ENCODE results near the gene LGR4. TPM values are rescaled to one million over a fixed set of nuclear protein-coding genes. Genes with fewer than 3 reads are reported as not detected.
A peak's percentile ranks its signal among the peaks of the same experiment; 100 is the strongest.

Gene LGR4
- total RNA-seq, 1 donor from 2014 or later: 13.0 TPM

DNA sequence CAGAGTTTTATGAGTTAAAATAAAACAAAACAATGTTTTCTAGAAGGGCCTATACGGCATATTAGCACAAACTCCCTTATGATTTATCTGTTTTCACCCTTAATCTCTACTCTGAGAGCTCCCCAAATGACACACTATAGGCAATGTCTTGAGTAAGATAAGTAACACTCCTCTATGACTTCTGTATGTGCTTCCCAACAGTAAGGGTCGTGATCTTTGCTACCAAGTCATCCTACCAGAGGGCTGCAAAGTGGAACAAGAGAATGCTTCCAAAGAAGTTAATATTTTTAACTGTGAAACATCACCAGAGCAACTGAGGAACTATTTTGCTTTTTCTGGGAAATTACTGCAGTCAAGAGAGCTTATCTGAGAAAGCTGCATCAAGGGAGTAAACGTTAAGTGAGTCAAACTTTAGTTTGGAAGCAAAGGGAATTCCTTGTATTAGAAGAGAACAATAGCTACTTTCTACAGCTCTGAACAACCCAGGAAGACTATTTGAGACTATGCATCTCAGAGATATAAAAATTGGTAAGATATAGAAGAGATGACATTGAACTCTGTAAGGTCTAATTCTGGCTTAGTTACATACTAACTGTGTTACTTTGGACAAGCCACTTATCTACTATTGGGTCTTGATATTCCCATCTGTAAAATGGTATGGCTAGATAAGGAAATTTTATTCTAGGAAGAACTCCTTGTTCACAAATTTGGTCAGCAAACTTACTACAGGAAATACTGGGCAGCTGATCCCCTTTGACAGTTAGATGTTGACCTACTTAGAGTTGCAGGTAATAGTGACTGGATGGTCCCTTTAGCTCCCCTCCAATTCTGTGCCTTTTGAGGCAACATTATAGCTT lies 65.9 kb downstream of the LGR4 start:
- H3K36me3 ChIP-seq: no peaks in the 10 kb centered on the region
- intact Hi-C loops (cut with micrococcal nuclease): no loop called here
- peaks cover 61% of the 10 kb centered on the region for H3K4me1 ChIP-seq
- TF ChIP-seq, protein P1, sequence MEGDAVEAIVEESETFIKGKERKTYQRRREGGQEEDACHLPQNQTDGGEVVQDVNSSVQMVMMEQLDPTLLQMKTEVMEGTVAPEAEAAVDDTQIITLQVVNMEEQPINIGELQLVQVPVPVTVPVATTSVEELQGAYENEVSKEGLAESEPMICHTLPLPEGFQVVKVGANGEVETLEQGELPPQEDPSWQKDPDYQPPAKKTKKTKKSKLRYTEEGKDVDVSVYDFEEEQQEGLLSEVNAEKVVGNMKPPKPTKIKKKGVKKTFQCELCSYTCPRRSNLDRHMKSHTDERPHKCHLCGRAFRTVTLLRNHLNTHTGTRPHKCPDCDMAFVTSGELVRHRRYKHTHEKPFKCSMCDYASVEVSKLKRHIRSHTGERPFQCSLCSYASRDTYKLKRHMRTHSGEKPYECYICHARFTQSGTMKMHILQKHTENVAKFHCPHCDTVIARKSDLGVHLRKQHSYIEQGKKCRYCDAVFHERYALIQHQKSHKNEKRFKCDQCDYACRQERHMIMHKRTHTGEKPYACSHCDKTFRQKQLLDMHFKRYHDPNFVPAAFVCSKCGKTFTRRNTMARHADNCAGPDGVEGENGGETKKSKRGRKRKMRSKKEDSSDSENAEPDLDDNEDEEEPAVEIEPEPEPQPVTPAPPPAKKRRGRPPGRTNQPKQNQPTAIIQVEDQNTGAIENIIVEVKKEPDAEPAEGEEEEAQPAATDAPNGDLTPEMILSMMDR (IDR thresholded peaks at IDR 0.05; ENCODE audit: borderline replicate concordance): no peak
- no peaks in the 10 kb centered on the region for H3K9me3 ChIP-seq (replicated peaks)
- DNase-seq: no peak
- no peak overlapping the region for H3K4me3 ChIP-seq
- H3K27me3 ChIP-seq (ENCODE audit: low read depth): no peaks in the 10 kb centered on the region
- peak overlapping the region; percentile 70 for H3K27ac ChIP-seq (replicated peaks)

DNA sequence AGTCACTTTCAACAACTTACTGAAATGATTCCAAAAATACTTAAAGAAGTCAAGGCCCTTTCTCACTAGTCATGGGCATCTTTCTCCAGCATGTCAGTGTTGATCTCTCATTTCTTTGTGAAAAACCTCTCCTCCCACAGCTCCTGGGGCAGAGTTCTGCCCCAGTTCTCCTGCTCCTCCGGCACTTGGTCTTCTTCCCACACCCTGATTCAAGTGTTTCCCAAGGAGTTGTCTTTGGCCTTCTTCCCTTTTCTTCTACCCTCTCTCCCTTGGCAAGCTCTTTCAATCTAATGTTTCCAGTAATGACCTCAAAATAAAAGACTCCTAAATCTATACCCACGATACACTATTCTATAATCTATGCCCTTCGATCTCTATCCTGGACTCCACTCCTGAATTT lies 67.5 kb downstream of the LGR4 start:
- TF ChIP-seq, protein P1 (IDR thresholded peaks at IDR 0.05; ENCODE audit: borderline replicate concordance): no peak
- intact Hi-C loops (cut with micrococcal nuclease): no loop called here
- H3K9me3 ChIP-seq (replicated peaks): no peaks in the 10 kb centered on the region
- H3K27ac ChIP-seq (replicated peaks): peak overlapping the region; percentile 70
- H3K4me3 ChIP-seq: no peak overlapping the region
- H3K27me3 ChIP-seq (ENCODE audit: low read depth): no peaks in the 10 kb centered on the region
- DNase-seq: no peak
- no peaks in the 10 kb centered on the region for H3K36me3 ChIP-seq
- peaks cover 59% of the 10 kb centered on the region for H3K4me1 ChIP-seq

DNA sequence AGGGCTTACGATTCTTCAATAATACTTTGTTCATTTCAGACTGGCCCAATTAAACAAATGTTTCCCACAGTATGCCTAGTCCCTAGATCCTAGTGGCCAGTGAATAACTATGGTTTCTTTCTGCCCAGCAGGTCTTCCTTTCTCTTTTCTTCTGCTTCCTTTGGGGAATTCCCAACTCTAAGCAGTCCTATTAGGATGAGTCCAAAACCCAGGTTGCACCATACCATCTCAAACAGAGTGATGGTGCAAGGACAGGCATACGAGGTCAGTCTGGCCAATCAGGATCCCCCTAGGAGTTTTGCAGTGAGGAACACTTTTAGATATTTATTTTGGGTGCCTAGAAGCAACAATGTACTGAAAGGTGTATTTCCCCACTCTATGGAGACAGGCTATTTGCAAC lies 68.2 kb downstream of the LGR4 start:
- Histone ChIP-seq H3K9me3 (replicated peaks) (no peaks in the 10 kb centered on the region), H3K4me3 (no peak overlapping the region), H3K4me1 (peaks cover 52% of the 10 kb centered on the region), H3K27ac (replicated peaks) (peak overlapping the region; percentile 70), H3K27me3 (ENCODE audit: low read depth) (no peaks in the 10 kb centered on the region), H3K36me3 (no peaks in the 10 kb centered on the region)
- no peak for DNase-seq
- TF ChIP-seq, protein P1 (IDR thresholded peaks at IDR 0.05; ENCODE audit: borderline replicate concordance): no peak
- intact Hi-C loops (cut with micrococcal nuclease): no loop called here

DNA sequence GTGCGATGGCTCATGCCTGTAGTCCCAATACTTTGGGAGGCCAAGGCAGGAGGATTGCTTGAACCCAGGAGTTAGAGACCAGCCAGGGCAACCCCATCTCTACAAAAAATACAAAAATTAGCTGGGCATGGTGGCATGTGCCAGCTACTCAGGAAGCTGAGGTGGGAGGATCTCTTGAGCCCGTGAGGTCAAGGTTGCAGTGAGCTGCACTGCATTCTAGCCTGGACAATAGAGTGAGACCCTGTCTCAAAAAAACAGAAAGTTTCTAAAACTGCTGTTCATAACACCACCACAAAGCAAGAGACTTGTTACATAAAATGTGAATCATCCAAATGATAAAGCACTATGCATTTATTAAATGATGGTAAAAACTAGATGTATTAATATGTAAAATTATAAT lies 69.4 kb downstream of the LGR4 start:
- H3K27ac ChIP-seq (replicated peaks): no peak overlapping the region
- no peaks in the 10 kb centered on the region for H3K27me3 ChIP-seq (ENCODE audit: low read depth)
- TF ChIP-seq, protein P1 (IDR thresholded peaks at IDR 0.05; ENCODE audit: borderline replicate concordance): no peak
- no peak for DNase-seq
- H3K4me1 ChIP-seq: peaks cover 40% of the 10 kb centered on the region
- no peaks in the 10 kb centered on the region for H3K9me3 ChIP-seq (replicated peaks)
- no peak overlapping the region for H3K4me3 ChIP-seq
- intact Hi-C loops (cut with micrococcal nuclease): no loop called here
- H3K36me3 ChIP-seq: no peaks in the 10 kb centered on the region

DNA sequence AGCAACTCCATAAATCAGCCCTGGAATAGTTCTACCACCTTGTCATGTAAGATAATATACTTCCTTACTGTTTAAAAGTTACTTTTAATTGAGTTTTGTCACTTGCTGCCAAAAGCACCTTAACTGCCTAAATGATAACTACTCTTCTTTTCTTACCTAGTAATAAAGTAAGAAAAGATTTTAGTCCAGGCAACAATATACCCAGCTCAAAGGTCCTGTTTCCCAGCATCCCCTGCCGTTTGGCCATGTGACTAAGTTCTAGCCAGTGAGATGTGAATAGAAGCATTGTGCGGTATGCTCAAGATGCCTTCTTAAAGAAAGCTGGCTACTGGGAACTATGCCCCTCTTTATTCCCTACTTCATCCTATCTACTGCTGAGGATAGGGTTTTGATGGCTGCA lies 70.1 kb downstream of the LGR4 start:
- no peak for DNase-seq
- peaks cover 43% of the 10 kb centered on the region for H3K4me1 ChIP-seq
- H3K27me3 ChIP-seq (ENCODE audit: low read depth): no peaks in the 10 kb centered on the region
- intact Hi-C loops (cut with micrococcal nuclease): no loop called here
- TF ChIP-seq, protein P1 (IDR thresholded peaks at IDR 0.05; ENCODE audit: borderline replicate concordance): no peak
- no peaks in the 10 kb centered on the region for H3K9me3 ChIP-seq (replicated peaks)
- no peak overlapping the region for H3K4me3 ChIP-seq
- no peak overlapping the region for H3K27ac ChIP-seq (replicated peaks)
- H3K36me3 ChIP-seq: no peaks in the 10 kb centered on the region
